Suppressor macrophage treated with lipopolysaccharide for 4 hours (primary cell): ENCODE results near the gene ZBTB46.
"Not testable (repeated sequence)": the region's sequence is repeated elsewhere in the genome, so short reads cannot be mapped to it uniquely, and the experiment has no call there.

Experiments used
- DNase-seq: peaks from one replicate; pipeline ENCODE4 v3.0.0-alpha.2; 2020

The ZBTB46 gene

DNA sequence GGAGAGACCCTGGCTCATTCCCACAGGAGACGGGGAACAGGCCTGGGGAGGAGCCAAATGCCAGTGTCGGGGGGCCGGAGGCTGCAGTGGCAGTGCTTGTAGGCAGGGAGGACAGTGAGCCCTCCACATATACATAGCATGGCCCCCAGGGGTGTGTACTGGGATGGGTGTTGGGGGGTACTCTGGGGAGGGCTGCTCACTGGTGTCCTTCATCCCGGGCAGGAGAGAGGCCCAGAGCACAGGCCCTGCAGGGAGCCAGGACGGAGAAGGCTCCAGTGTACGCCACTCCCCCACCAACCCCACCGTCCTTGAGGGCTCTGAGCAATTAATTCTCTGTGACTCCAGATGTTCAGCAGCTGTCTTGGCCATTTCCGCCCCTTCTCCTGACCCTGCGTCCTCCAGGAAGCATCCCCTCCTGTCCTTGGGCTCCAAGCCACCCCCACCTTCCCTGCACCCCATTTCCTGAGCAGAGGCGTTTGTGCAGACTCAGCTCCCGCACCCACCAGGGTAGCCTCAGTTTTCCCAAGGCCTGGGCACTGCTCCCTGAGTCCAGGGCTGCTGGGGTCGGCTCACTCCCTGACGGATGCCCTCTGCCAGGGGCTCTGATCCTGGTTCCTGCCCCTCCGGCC lies 26.8 kb upstream of the ZBTB46 start:
- DNase-seq, result no peak

- no peak for DNase-seq
These were observed 25.0 kb upstream of the ZBTB46 start for GRCh38 chr20:63856098-63856511.

DNA sequence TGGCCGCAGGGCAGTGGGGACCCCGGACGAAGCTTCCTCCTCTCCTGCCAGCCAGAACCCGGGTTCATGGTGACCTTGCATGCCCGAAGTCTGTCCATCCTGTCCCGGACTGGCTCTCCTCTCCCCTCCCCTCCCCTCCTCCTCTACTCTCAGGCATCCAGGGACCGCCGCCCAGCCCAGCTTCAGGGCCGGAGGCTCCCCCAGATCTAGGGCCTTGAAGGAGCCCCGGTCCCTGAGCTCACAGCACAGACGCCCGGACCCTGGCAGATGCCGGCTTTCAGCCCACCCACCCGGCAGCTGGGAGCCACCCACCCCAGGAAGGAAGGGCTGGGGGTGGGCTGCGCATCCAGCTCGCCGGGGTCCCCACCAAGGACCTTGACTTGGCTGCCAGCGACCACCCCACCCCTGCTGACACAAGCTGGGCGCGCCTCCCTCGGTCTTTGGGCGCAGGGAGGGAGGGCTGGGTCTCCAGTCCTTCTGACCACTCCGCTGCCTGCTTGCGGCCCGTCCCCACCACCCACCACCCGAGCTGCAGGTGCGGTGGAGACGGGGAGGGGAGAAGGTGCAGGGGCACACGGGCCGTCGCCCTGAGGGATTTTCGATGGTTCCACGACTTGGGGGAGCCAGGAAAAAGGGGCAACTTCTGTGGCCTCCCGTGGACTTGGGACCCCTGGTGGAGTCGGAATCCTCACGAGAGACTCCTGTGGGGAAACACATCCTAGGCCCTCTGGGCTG lies 24.5 kb upstream of the ZBTB46 start:
- no peak for DNase-seq

DNA sequence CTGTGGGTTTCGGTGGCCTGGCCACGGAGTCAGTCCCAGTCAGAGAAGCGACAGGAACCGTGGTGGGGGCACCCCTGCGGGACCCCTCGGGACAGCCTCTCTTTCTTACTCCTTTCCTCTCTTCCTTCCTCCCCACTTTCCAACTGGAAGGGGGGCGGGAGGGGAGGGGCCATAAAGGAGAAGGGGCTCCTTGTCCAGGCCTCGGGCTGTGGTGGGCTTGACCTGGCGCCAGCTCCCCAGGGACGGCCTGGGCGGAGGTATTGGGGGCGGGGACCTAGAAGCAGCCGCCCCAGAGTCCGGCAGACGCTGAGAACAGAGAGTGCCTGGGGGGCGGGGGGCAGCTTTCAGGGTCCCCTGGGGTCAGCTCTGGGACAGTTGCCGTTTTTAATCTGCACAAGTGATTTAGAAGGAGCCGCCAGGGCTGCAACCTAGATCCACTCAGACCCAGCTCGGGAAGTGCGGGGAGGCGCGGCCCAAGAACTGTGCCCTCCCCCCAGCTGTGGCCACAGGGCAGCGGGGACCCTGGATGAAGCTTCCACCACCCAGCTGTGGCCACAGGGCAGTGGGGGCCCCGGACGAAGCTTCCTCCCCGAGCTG lies 23.8 kb upstream of the ZBTB46 start:
- no peak for DNase-seq

- peak; percentile 75 for DNase-seq
These were observed 23.2 kb upstream of the ZBTB46 start for GRCh38 chr20:63854069-63854765.

GRCh38 chr20:63853733-63854068 lies 22.6 kb upstream of the ZBTB46 start:
- DNase-seq, result not testable (repeated sequence)

GRCh38 chr20:63851548-63851943 lies 20.5 kb upstream of the ZBTB46 start:
- DNase-seq, result not testable (repeated sequence)

DNA sequence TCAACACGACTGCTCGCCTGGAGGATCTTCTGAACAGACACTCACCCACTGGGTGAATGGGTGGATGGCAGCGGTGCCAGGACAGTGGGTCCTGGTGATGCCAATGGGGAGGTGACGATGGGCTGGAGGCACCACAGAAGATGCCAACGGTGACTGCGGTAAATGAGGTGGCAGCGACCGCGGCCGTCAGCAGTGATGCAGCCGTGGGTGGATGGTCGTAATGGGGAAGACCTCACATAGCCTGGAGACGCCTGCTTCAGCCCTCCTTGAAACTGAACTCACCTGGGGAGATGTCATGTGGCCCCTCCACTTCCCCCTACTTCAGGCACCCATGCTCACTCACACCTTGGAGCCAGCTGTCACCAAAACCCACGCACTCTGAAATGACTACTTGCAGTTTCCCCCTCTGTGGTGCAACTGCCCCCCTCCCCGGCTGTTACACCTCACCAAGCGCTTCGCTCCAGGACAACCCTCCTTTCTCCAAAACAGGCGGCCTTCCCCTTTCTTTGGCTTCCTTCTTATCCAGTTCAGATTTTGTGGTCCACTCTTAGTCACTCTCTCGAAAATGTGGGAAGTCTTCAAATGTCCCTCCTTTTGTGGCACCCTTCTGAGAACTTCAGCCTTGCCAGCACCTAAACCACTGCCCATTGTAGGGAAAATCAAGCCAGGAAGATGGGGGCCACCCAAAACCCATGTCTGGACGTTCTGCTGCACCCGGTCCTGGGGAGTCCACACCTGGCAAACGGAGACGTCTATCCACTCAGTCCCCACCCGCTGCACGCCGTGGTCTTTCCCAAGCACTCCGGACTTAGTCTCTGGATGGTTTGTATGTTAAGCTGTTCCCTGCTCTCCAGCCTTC lies 19.9 kb upstream of the ZBTB46 start:
- DNase-seq, result peak; percentile 68

DNA sequence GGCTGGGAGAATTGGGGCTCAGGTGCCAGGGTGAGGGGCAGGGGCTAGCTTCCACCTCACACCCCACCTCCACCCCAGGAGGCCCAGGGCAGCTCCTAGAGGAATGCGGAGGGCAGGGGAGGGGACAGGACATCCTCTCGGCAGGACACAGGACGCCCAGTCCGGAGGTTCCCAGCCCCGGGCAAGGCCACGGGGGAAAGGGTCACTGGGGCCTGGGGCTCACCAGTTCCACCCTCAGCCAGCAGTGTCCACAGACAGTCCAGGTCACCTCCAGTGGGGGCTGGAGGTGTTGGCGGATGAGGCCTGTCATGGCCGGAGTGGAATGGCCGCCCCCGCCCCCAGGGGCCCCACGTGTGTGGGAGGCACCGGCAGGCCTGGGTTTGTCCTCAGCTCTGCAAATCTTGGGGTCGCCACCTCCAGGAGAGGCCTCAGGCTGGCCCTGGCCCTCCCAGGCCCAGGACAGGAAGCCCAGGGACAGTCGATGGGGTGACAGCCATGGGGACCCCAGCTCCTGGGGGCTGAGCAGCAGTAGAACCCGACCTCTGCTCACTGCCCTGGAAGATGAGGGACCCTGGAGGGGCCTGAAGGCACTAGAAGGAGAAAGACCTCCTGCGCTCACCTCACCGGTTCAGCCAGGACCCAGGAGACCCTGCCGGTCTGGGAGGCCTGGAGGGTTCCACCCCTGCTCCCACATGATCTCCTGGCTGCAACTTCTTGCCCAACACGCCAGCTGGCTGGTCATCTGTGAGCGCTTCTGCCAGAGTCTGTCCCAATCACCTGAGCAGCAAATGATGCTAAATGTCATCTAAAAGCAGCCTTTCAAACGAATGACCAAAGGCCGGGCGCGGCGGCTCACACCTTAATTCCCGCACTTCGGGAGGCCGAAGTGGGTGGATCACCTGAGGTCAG lies 17.2 kb upstream of the ZBTB46 start:
- no peak for DNase-seq

DNA sequence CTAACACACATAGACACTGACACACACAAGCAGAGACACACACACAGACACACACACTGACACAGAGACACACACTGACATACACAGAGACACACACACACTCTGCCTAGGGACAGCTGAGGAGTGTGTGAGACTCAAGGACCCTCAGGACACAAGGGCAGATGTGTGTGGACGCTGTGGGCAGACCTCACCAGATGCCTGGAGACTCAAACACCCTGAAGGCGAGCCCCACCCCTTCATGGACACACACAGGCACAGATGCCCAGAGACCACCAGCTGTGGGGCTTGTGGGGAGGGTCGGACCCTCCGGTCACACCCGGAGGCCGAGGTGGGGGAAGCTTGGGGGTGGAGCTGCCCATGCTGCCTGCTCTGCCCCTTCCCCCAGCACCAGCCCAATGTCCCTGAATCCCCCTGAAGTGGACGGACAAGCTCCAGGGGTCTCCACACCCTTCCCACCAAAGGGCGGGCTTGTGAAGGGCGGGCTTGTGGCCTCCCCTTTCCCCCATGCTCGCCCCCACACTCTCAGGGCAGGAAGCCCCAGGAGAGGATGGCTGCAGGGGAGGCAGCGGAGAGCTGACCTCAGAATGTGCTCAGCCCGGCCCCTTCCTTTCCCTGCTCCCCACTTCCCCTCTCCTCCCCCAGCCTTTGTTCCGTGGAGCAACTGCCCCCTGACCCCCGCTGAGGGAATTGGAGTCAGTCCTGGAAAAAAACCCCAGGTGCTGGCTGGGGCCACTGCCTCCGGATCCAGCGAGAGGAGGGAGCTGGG lies 16.4 kb upstream of the ZBTB46 start:
- no peak for DNase-seq

DNA sequence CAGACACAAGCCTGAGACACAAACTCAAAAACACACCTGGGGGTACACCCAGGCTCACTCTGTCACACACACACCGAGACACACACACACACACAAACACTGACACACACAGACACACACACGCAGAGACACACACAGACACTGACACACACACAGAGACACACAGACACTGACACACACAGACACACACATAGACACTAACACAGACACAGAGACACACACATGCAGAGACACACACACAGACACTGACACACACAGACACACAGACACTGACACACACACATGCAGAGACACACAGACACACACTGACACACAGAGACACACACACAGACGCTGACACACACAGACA lies 15.8 kb upstream of the ZBTB46 start:
- DNase-seq, result no peak

DNA sequence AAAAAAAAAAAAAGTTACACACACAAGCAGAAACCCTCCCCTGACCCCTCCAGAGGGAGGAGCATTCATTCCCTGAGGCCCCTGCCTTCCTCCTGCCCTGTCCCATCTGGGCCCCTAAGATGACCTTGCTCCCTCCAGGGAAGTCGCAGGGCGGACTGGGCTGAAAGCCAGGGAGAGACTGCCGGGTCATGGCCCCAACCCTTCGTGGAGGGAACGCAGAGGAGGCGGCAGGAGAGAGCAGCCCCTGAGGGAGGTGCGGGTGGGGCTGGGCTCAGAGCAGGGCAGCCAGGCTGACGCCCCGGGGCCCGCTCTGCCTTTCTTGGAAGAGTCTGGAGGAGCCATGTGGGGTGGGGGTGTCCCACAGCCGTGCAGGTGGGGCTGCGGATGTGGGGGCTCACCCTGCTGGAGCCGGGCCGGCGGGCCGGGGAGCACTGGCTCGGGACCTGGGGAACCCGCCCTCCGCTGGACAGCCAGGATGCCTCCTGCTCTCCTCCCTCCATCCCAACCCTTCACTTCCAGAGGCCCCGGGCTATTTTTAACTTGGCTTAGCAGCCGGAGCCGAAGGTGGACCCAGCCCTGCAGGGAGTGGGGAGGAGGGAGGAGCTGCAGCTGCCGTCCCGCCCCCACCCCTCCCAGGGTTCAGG lies 15.2 kb upstream of the ZBTB46 start:
- DNase-seq, result no peak

GRCh38 chr20:63844511-63844991 lies 13.5 kb upstream of the ZBTB46 start:
- no peak for DNase-seq

- no peak for DNase-seq
These were observed 12.7 kb upstream of the ZBTB46 start for GRCh38 chr20:63843778-63844177.

DNA sequence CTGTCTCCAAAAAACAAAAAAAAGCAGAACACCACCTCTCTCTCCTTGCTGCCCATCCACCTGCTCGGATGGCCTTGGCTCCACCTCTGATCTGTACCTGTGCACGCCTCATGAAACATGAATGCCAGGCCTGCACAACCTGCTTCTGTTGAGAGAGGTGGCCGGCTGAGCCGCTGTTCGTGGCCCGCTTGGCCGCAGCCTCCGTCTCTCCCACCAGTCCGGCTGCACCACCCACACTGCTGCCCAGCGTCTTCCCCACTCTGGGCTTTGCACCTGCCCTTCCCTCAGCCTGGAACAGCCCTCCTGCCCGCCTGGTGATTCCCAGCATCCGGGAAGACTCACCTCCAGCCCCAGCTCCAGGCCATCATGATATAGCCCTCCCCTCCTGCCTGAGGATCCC lies 12.2 kb upstream of the ZBTB46 start:
- no peak for DNase-seq

- DNase-seq, result no peak
These were observed 11.2 kb upstream of the ZBTB46 start for GRCh38 chr20:63842258-63842657.

DNA sequence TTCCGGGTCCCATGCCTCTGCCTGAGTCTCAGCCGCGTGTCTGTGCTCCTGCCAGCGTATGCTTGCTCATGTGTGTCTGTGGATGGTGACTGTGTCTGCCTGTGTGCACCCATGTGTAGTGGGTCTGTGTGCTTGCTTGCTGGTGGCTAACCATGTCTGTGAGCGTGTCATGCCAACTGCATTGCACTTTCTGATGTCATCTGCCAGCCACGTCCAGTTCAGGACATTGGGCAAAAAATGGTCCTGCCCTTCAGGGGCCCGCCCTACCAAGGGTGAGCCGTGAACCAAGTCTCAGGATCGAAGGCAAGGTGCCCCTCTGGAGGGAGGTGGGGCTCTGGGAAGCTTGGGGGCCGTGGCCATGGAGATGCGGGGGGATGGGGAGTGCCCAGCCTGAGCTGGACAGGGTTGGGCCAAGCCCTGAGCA lies 9.4 kb upstream of the ZBTB46 start:
- DNase-seq, result no peak

DNA sequence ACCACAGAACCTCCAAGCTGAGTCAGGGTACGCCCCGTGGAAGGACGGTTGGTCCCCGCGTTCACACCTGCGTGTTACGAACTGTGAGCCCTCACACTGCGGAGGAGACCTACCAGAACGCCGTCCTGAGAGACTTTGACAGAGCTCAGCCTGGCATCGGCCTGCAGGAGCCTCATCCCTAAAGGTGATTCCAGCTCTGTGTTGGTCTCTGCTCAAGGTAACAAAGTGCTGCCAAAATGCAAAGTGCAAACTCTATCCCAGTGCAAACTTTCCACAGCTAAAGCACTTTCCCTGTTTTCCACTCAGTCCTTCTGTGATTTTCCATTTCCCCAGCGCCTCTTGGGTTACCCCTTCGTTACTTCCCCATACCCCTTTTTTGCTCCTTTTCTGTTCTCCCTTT lies 8.6 kb upstream of the ZBTB46 start:
- no peak for DNase-seq

DNA sequence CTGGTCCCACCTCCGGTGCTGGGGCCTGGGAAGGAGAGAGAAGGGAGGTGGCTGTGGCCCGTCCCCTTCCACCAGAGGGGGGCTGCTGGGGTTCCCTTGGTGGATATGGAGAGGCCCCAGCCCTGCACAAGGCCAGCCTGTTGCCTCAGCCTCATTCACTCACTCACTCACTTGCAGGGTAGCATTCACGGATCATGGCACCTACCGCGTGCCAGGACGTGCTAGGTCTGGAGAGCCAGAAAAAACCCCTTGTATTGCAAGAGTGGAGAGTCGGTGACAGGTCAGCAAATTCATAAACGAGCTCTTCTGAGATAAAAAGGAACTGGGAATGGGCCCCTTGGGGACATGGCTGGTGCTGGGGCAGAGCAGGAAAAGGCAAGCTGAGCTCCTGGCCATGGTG lies 6.4 kb upstream of the ZBTB46 start:
- peak; percentile 61 for DNase-seq
